CD4-positive, CD25-positive, alpha-beta regulatory T cell (primary cell): ENCODE data around the gene ZDHHC14. TPM values are rescaled to one million over a fixed set of nuclear protein-coding genes. Genes with fewer than 3 reads are reported as not detected.

Experiments
- ATAC-seq, 2 donors: fragments of 150-1000 bp; cut with Tn5 transposase; one replicate each; pipeline ENCODE4 v1.10.0; 2021; ENCODE audit warnings: low read depth in 2 of 2, moderate number of reproducible peaks in 2 of 2, moderate library complexity in 1 of 2
- DNase-seq, 3 donors: peaks; one replicate each; pipeline versions ENCODE4 v3.0.0 to v3.0.0-alpha.2; 2012 to 2022; ENCODE audit warnings: mixed read lengths in 1 of 3
- H3K27ac ChIP-seq: one replicate; pipeline ENCODE4 v1.7.0; 2013; ENCODE audit warnings: mild to moderate bottlenecking, low read length; ENCODE audit not compliant: insufficient read depth, poor library complexity, severe bottlenecking
- H3K27me3 ChIP-seq: one replicate; pipeline ENCODE4 v1.7.0; 2013; ENCODE audit warnings: low read length; ENCODE audit not compliant: control insufficient read depth, insufficient read depth
- H3K36me3 ChIP-seq: one replicate; pipeline ENCODE4 v1.7.0; 2013; ENCODE audit warnings: mild to moderate bottlenecking, low read length, moderate library complexity; ENCODE audit not compliant: control insufficient read depth, insufficient read depth
- H3K4me1 ChIP-seq: 2 replicates; pipeline ENCODE4 v1.7.0; 2013; ENCODE audit warnings: mild to moderate bottlenecking, low read length; ENCODE audit not compliant: insufficient read depth, control insufficient read depth, poor library complexity, severe bottlenecking
- H3K4me3 ChIP-seq: one replicate; pipeline ENCODE4 v1.7.0; 2013; ENCODE audit warnings: low read depth, mild to moderate bottlenecking, low read length, moderate library complexity
- H3K9me3 ChIP-seq, 2 experiments: 1 replicate in 1 of 2; 2 replicates in 1 of 2; pipeline ENCODE4 v1.7.0; 2013; ENCODE audit warnings: low read length in 2 of 2, mild to moderate bottlenecking in 1 of 2, moderate library complexity in 1 of 2; ENCODE audit not compliant: control insufficient read depth in 2 of 2
- H3K27ac Mint-ChIP-seq, 3 donors: one replicate each; pipeline ENCODE4 v1.8.0; 2020 to 2022; ENCODE audit warnings: mild to moderate bottlenecking in 3 of 3, mixed read lengths in 3 of 3, moderate library complexity in 2 of 3
- H3K27me3 Mint-ChIP-seq: one replicate; pipeline ENCODE4 v1.8.0; 2022; ENCODE audit warnings: mild to moderate bottlenecking, mixed read lengths
- H3K36me3 Mint-ChIP-seq: one replicate; pipeline ENCODE4 v1.8.0; 2020; ENCODE audit warnings: mixed read lengths
- H3K4me1 Mint-ChIP-seq, 4 donors: one replicate each; pipeline ENCODE4 v1.8.0; 2020 to 2022; ENCODE audit warnings: mixed read lengths in 4 of 4, mild to moderate bottlenecking in 1 of 4
- H3K4me3 Mint-ChIP-seq, 4 donors: one replicate each; pipeline ENCODE4 v1.8.0; 2020 to 2022; ENCODE audit warnings: mild to moderate bottlenecking in 4 of 4, mixed read lengths in 4 of 4, moderate library complexity in 3 of 4
- H3K9me3 Mint-ChIP-seq, 7 donors: one replicate each; pipeline ENCODE4 v1.8.0; 2020 to 2022; ENCODE audit warnings: mixed read lengths in 7 of 7, mild to moderate bottlenecking in 3 of 7, moderate library complexity in 2 of 7
- polyA plus RNA-seq, 4 donors: library from polyadenylated mRNA; unstranded; fragments of 300-500 nt; fragmentation: Illumina TruSeq; gene quantifications; one replicate each; pipeline ENCODE4 v1.2.3, GENCODE V29; 2021
- total RNA-seq: library from RNA; stranded (reverse); gene quantifications from one replicate; pipeline ENCODE4 v1.2.3, GENCODE V29; 2022

The ZDHHC14 gene
- total and polyA plus RNA-seq, 5 donors from 2014 or later: 0.29 to 4.2 (median 1.0) TPM

GRCh38 chr6:157533048-157533871, 152.3 kb downstream of the ZDHHC14 start:
- Histone ChIP-seq H3K36me3 (no peaks in the 10 kb centered on the region), H3K9me3 (no peaks in the 10 kb centered on the region), H3K27me3 (no peaks in the 10 kb centered on the region), H3K4me1 (peaks cover 13% of the 10 kb centered on the region), H3K27ac (no peak overlapping the region), H3K4me3 (no peak overlapping the region)
- no peaks in the 10 kb centered on the region for H3K9me3 Mint-ChIP-seq
- H3K4me3 Mint-ChIP-seq: no peak overlapping the region
- peaks cover 13 to 37% (median 30%) of the 10 kb centered on the region in 4 donors for H3K4me1 Mint-ChIP-seq
- H3K27me3 Mint-ChIP-seq: peaks cover 4% of the 10 kb centered on the region
- DNase-seq: no peak
- H3K27ac Mint-ChIP-seq: no peak overlapping the region
- no peak for ATAC-seq
- no peaks in the 10 kb centered on the region for H3K36me3 Mint-ChIP-seq

- ATAC-seq: no peak
- Mint-ChIP-seq H3K4me1 (peaks cover 13 to 42% (median 31%) of the 10 kb centered on the region in 4 donors), H3K27me3 (peaks cover 4% of the 10 kb centered on the region), H3K4me3 (no peak overlapping the region), H3K36me3 (no peaks in the 10 kb centered on the region), H3K9me3 (no peaks in the 10 kb centered on the region), H3K27ac (no peak overlapping the region)
- DNase-seq: no peak
- Histone ChIP-seq H3K36me3 (no peaks in the 10 kb centered on the region), H3K27me3 (no peaks in the 10 kb centered on the region), H3K4me3 (no peak overlapping the region), H3K9me3 (no peaks in the 10 kb centered on the region), H3K27ac (no peak overlapping the region), H3K4me1 (peaks cover 13% of the 10 kb centered on the region)
Measured at GRCh38 chr6:157534134-157534871, 153.3 kb downstream of the ZDHHC14 start.

GRCh38 chr6:157534977-157535339, 154.0 kb downstream of the ZDHHC14 start:
- Mint-ChIP-seq H3K27ac (peak overlapping the region in 1 of 3 donors; percentile 43), H3K4me3 (no peak overlapping the region), H3K9me3 (no peaks in the 10 kb centered on the region), H3K4me1 (peaks cover 13 to 42% (median 31%) of the 10 kb centered on the region in 4 donors), H3K36me3 (no peaks in the 10 kb centered on the region), H3K27me3 (peaks cover 4% of the 10 kb centered on the region)
- Histone ChIP-seq H3K4me1 (peaks cover 13% of the 10 kb centered on the region), H3K27me3 (no peaks in the 10 kb centered on the region), H3K4me3 (no peak overlapping the region), H3K27ac (no peak overlapping the region), H3K36me3 (no peaks in the 10 kb centered on the region), H3K9me3 (no peaks in the 10 kb centered on the region)
- ATAC-seq (no peak), DNase-seq (no peak)

- peak overlapping the region; percentile 48 for H3K27ac ChIP-seq
- peak overlapping the region; percentile 43 for H3K4me3 ChIP-seq
Measured at GRCh38 chr6:157535340-157536222, 154.6 kb downstream of the ZDHHC14 start.

GRCh38 chr6:157536223-157536545, 155.2 kb downstream of the ZDHHC14 start:
- Histone ChIP-seq H3K27ac (peak overlapping the region; percentile 48), H3K36me3 (no peaks in the 10 kb centered on the region), H3K27me3 (no peaks in the 10 kb centered on the region), H3K4me1 (peaks cover 13% of the 10 kb centered on the region), H3K4me3 (peak overlapping the region; percentile 43), H3K9me3 (no peaks in the 10 kb centered on the region)
- H3K4me1 Mint-ChIP-seq: peaks cover 13 to 42% (median 31%) of the 10 kb centered on the region in 4 donors
- ATAC-seq (peak in 1 of 2 donors; percentile 70), DNase-seq (peak in 1 of 3 donors; percentile 22)
- no peaks in the 10 kb centered on the region for H3K9me3 Mint-ChIP-seq
- no peaks in the 10 kb centered on the region for H3K36me3 Mint-ChIP-seq
- peak overlapping the region in 3 of 4 donors; percentile 9 to 43 (median 38) for H3K4me3 Mint-ChIP-seq
- H3K27me3 Mint-ChIP-seq: peaks cover 4% of the 10 kb centered on the region
- peak overlapping the region; percentile 0 to 83 (median 43) for H3K27ac Mint-ChIP-seq

More at GRCh38 chr6:157535340-157536222, 154.6 kb downstream of the ZDHHC14 start:
- Mint-ChIP-seq H3K27me3 (peaks cover 4% of the 10 kb centered on the region), H3K27ac (peak overlapping the region; percentile 2 to 83 (median 43)), H3K36me3 (no peaks in the 10 kb centered on the region), H3K9me3 (no peaks in the 10 kb centered on the region), H3K4me3 (peak overlapping the region in 2 of 4 donors; percentile 38 to 44), H3K4me1 (peaks cover 13 to 42% (median 31%) of the 10 kb centered on the region in 4 donors)
- Histone ChIP-seq H3K9me3 (no peaks in the 10 kb centered on the region), H3K27me3 (no peaks in the 10 kb centered on the region), H3K36me3 (no peaks in the 10 kb centered on the region), H3K4me1 (peaks cover 13% of the 10 kb centered on the region)
- DNase-seq (peak in 1 of 3 donors; percentile 79), ATAC-seq (peak; percentile 58 to 74)

GRCh38 chr6:157537556-157537955, 156.6 kb downstream of the ZDHHC14 start:
- H3K9me3 Mint-ChIP-seq: peaks cover 0 to under 1% (median 0%) of the 10 kb centered on the region in 7 donors
- H3K27ac ChIP-seq: no peak overlapping the region
- peaks cover 2% of the 10 kb centered on the region for H3K36me3 Mint-ChIP-seq
- H3K27me3 ChIP-seq: no peaks in the 10 kb centered on the region
- no peak overlapping the region for H3K4me3 Mint-ChIP-seq
- DNase-seq: no peak
- H3K27me3 Mint-ChIP-seq: peaks cover 11% of the 10 kb centered on the region
- no peaks in the 10 kb centered on the region for H3K9me3 ChIP-seq
- no peak overlapping the region for H3K4me3 ChIP-seq
- peaks cover 13 to 42% (median 31%) of the 10 kb centered on the region in 4 donors for H3K4me1 Mint-ChIP-seq
- peaks cover 13% of the 10 kb centered on the region for H3K4me1 ChIP-seq
- H3K36me3 ChIP-seq: no peaks in the 10 kb centered on the region
- H3K27ac Mint-ChIP-seq: peak overlapping the region in 2 of 3 donors; percentile 15 to 27
- ATAC-seq: no peak

GRCh38 chr6:157538168-157538567, 157.2 kb downstream of the ZDHHC14 start:
- peaks cover 0 to 2% (median 0%) of the 10 kb centered on the region in 7 donors for H3K9me3 Mint-ChIP-seq
- peaks cover 13% of the 10 kb centered on the region for H3K4me1 ChIP-seq
- no peaks in the 10 kb centered on the region for H3K9me3 ChIP-seq
- H3K27ac Mint-ChIP-seq: peak overlapping the region; percentile 27 to 70 (median 58)
- no peak overlapping the region for H3K4me3 ChIP-seq
- H3K4me1 Mint-ChIP-seq: peaks cover 13 to 42% (median 29%) of the 10 kb centered on the region in 4 donors
- H3K27me3 Mint-ChIP-seq: peaks cover 10% of the 10 kb centered on the region
- DNase-seq (no peak), ATAC-seq (no peak)
- H3K27ac ChIP-seq: no peak overlapping the region
- H3K36me3 Mint-ChIP-seq: peaks cover 6% of the 10 kb centered on the region
- H3K36me3 ChIP-seq: no peaks in the 10 kb centered on the region
- no peaks in the 10 kb centered on the region for H3K27me3 ChIP-seq
- H3K4me3 Mint-ChIP-seq: no peak overlapping the region
